Spinal cord (tissue), 10 donors: ENCODE results near the gene ATP8B3. TPM values are rescaled to one million over a fixed set of nuclear protein-coding genes. Genes with fewer than 3 reads are reported as not detected.

ENCODE experiments used
- DNase-seq, 6 donors: peaks; one replicate each; pipeline versions ENCODE4 v3.0.0 to v3.0.0-alpha.2; 2013 to 2015; ENCODE audit warnings: low spot score in 6 of 6, low read depth in 4 of 6
- H3K27ac ChIP-seq: one replicate; pipeline ENCODE4 v1.5.1; 2013; ENCODE audit warnings: low read depth, low read length, control low read depth
- H3K27me3 ChIP-seq: one replicate; pipeline ENCODE4 v1.6.1; 2013; ENCODE audit warnings: low read length; ENCODE audit not compliant: control insufficient read depth, insufficient read depth
- H3K36me3 ChIP-seq: one replicate; pipeline ENCODE4 v1.6.1; 2013; ENCODE audit warnings: low read length; ENCODE audit not compliant: control insufficient read depth, insufficient read depth
- H3K4me1 ChIP-seq: one replicate; pipeline ENCODE4 v1.6.1; 2013; ENCODE audit warnings: low read length; ENCODE audit not compliant: control insufficient read depth, insufficient read depth
- H3K4me3 ChIP-seq: one replicate; pipeline ENCODE4 v1.5.1; 2013; ENCODE audit warnings: low read depth, low read length, control low read depth
- H3K9me3 ChIP-seq: one replicate; pipeline ENCODE4 v1.6.1; 2013; ENCODE audit warnings: low read length; ENCODE audit not compliant: control insufficient read depth, insufficient read depth
- WGBS: methylation state at CpG from one replicate; pipeline ENCODE4 v1.1.5; 2013; ENCODE audit warnings: missing lambda C conversion rate; ENCODE audit not compliant: insufficient coverage; 5-methylcytosine and 5-hydroxymethylcytosine counted together
- polyA plus RNA-seq, 2 donors: library from polyadenylated mRNA; unstranded; fragments of 120-200 nt; gene quantifications; one replicate each; pipeline ENCODE4 v1.2.1, GENCODE V29; 2013; ENCODE audit not compliant: insufficient read length in 2 of 2
- total RNA-seq, 2 donors: library from RNA; depleted of rRNA in 1 of 2; stranded (reverse); fragments of 120-200 nt in 1 of 2; fragments of >200 nt in 1 of 2; gene quantifications; one replicate each; pipeline versions ENCODE4 v1.2.3 to v1.2.4, GENCODE V29; 2013 to 2014
- donor health status: healthy.

ATP8B3 gene
- total and polyA plus RNA-seq, 4 donors, result 1.0 to 2.1 (median 1.4) TPM

DNA sequence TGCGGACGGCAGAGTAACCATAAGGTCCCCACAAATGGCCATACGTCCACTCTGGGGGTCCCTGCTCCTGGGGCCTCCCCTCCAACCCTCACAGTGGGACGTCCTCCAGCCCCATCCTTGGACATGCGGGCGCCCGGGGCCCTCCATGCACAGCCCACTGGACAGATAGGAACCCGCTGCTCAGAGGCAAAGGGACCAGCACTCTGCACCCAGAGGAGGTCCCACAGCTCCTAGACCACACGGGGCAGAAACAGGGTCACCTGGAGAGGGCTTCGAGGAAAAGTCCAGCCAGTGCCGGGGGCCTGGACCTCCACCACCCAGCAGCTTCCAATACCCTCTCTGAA is 25.1 kb upstream of the ATP8B3 start:
- Histone ChIP-seq H3K27ac (no peak overlapping the region), H3K4me3 (no peak overlapping the region), H3K27me3 (no peaks in the 10 kb centered on the region), H3K4me1 (peaks cover 35% of the 10 kb centered on the region), H3K36me3 (peaks cover 78% of the 10 kb centered on the region), H3K9me3 (no peaks in the 10 kb centered on the region)
- DNase-seq, result no peak
- WGBS, result 76% methylated on average over 11 of the region's 11 CpGs

DNA sequence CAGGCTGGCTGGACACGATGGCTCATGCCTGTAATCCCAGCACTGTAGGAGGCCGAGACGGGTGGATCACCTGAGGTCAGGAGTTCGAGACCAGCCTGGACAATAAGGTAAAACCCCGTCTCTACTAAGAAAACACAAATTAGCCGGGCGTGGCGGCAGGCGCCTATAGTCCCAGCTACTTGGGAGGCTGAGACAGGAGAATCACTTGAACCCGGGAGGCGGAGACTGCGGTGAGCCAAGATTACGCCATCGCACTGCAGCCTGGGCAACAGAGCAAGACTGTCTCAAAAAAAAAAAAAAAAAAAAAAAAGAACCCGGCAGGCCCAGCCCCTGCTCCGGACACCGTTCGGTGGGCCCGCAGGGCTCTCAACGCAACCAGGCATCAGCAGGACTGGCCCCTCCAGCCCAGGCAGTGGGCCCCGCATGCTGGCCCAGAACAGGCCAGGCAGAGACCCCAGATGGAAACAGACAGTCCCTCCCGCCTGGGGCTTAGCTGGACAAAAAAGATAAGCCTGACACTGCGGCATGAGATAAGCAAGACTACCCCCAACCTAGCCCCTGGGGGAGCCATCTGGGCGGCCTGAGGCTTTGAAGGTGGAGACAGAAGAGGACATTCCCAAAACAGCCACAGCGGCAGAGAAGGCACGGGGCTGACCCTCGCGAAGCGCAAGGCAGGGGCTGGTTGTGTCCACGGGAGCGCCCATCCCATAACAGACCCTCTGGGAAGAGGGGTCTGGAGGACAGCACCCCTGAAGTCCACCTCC is 24.6 kb upstream of the ATP8B3 start:
- H3K4me3 ChIP-seq, result no peak overlapping the region
- WGBS, result 93% methylated on average over 30 of the region's 31 CpGs
- H3K27me3 ChIP-seq, result no peaks in the 10 kb centered on the region
- peaks cover 34% of the 10 kb centered on the region for H3K4me1 ChIP-seq
- H3K27ac ChIP-seq, result no peak overlapping the region
- peaks cover 80% of the 10 kb centered on the region for H3K36me3 ChIP-seq
- no peak for DNase-seq
- no peaks in the 10 kb centered on the region for H3K9me3 ChIP-seq

DNA sequence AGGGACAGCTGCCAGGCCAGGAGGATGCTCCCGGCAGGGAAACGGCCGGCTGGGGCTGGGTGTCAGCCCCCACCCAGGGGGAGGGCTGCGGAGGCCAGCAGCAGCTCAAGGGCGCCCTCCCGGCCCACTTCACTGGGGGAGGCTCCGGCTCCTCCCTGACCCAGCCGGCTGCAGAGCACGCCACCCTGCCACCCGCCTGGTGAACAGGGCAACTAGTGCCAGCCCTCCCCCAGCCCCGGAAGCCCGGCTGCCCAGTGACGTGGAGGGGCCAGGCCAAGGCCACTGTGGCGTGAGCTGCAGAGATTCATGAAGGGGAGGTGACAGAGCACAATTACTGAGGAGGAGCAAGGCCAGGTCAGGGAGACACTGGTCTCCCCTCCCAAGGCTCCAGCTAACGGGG is 21.5 kb upstream of the ATP8B3 start:
- Histone ChIP-seq H3K27ac (no peak overlapping the region), H3K9me3 (no peaks in the 10 kb centered on the region), H3K27me3 (no peaks in the 10 kb centered on the region), H3K4me1 (peaks cover 25% of the 10 kb centered on the region), H3K36me3 (peaks cover 72% of the 10 kb centered on the region), H3K4me3 (no peak overlapping the region)
- no peak for DNase-seq
- 65% methylated on average over 15 of the region's 15 CpGs for WGBS

DNA sequence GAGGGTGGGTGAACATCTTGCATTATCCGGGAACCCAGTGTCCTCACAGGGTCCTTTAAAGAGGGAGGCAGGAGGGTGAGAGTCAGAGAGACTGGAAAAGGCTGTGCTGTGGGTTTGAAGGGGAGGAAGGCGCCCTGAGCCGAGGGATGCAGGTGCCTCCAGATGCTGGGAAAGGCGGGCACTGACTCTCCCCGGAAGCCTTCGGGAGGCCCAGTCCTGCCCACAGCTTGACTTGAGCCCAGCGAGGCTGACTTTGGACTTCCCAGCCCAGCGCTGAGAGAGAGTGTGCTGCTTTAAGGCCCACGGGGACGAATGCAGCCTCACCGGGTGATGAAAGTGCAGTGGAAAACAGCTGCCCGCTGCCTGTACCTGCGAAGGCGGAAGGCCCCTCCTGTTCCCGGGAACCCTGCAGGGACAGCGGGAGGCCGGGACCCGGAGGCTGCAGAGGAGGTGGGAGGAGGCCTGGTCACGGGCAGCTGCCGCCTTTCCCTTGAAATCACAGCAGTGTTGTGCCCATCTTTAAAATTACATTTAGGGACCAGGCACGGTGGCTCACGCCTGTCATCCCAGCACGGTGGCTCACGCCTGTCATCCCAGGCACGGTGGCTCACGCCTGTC is 20.1 kb upstream of the ATP8B3 start:
- Histone ChIP-seq H3K36me3 (peaks cover 72% of the 10 kb centered on the region), H3K9me3 (no peaks in the 10 kb centered on the region), H3K4me1 (peaks cover 16% of the 10 kb centered on the region), H3K27ac (no peak overlapping the region), H3K4me3 (no peak overlapping the region), H3K27me3 (no peaks in the 10 kb centered on the region)
- 84% methylated on average over 26 of the region's 26 CpGs for WGBS
- DNase-seq, result no peak

DNA sequence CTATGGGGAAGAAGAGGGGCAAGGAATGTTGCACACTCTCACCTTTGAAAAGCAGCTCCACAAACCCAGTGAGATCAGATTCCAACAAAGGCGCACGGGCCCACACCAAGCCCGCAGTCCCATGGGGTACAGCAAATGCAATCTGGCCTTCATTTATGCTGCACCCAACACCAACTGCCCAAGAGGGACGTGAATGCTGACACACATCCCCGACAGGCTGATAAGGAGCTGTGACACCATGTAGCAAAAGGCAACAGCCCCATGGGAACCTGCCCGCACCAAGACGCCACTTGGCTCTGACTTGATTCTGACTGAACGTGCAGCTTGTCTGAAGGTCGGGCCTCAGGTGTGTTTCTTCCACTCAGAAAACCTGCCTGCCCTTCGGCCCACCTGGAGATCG is 18.9 kb upstream of the ATP8B3 start:
- Histone ChIP-seq H3K9me3 (no peaks in the 10 kb centered on the region), H3K36me3 (peaks cover 81% of the 10 kb centered on the region), H3K27me3 (no peaks in the 10 kb centered on the region), H3K4me1 (peaks cover 20% of the 10 kb centered on the region), H3K4me3 (no peak overlapping the region), H3K27ac (no peak overlapping the region)
- no peak for DNase-seq
- 92% methylated on average over 11 of the region's 11 CpGs for WGBS

DNA sequence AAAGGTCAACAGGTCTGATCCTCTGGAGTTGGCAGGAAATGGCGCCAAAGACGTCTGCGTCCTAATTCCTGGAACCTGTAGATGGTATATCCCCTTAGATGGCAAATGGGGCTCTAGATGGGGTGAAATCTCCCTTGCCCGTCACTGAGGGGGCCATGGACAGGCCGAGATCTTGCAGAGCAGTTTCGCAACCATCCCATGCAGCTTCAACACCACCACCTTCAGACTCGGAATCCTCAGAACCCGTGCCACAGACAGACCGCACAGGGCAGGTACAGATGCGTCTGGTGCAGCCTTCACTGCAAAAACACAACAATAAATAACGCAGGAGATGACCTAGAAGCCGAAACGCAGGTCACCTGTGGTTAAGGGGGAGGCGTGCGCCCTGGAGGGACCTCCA is 18.5 kb upstream of the ATP8B3 start:
- H3K27me3 ChIP-seq, result no peaks in the 10 kb centered on the region
- DNase-seq, result no peak
- no peak overlapping the region for H3K4me3 ChIP-seq
- H3K36me3 ChIP-seq, result peaks cover 82% of the 10 kb centered on the region
- 96% methylated on average over 13 of the region's 15 CpGs for WGBS
- no peaks in the 10 kb centered on the region for H3K9me3 ChIP-seq
- H3K4me1 ChIP-seq, result peaks cover 24% of the 10 kb centered on the region
- no peak overlapping the region for H3K27ac ChIP-seq

DNA sequence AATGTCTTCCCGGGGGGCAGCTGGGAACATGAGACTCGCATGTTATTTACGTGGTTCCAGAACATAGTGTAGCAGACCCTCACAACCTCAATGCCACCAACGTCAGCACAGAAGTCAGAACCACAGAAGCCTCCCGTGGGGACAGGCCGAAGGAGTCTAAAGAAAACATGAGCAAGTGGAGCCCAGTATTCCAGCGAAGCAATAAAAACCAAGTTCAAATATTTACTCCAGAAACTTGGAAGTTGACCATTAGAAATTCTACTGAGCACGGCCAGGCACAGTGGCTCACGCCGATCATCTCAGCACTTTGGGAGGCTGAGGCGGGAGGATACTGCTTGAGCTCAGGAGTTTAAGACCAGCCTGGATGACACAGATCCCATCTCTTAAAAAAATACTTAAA is 17.9 kb upstream of the ATP8B3 start:
- H3K4me3 ChIP-seq, result no peak overlapping the region
- no peaks in the 10 kb centered on the region for H3K9me3 ChIP-seq
- no peak overlapping the region for H3K27ac ChIP-seq
- H3K27me3 ChIP-seq, result no peaks in the 10 kb centered on the region
- 95% methylated on average over 6 of the region's 11 CpGs for WGBS
- H3K4me1 ChIP-seq, result peaks cover 24% of the 10 kb centered on the region
- H3K36me3 ChIP-seq, result peaks cover 84% of the 10 kb centered on the region
- DNase-seq, result no peak

DNA sequence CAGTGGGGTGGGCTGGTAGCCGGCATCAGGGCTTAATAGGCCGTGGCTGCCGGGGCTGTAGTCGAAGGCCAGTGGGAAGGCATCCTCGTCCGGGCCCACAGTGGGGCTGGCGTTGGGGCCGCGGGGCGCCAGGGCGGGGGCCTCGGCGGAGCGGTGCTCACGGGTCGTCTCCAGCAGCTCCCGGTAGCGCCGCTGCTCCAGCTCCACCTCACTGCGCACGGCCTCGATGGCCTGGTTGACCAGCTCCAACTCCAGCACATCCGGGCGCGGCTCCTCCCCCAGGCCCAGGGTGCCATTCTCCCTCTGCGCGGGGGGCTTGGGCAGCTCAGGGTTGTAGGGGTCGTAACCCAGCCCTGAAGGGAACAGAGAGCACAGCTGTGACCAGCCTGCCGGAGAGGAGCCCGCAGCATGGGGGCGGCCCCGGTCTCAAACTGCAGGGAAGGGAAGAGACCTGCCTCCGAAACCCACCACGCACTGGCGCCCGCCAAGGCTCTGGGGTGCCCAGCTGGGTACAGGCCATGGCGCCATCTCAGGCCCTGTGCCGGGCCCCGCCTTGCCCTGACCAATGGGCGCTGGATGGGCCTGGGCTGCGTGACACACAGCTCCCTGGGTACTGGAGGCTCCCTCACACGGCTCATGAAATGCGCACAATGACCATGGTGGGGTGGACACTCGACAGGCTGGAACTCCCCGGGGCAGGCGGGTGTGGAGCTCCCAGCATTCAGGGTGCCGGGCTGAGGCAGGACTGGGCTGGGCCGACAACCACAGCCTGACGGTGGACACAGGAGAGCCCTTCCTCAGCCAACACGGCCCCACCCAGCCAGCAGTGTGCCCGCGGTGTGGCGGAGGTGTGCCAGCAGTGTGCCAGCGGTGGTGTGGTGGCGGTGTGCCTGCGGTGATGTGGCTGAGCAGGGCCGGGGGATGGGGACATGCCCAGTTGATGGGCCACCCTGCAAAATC is 16.5 kb upstream of the ATP8B3 start:
- 89% methylated on average over 56 of the region's 57 CpGs for WGBS
- Histone ChIP-seq H3K27ac (no peak overlapping the region), H3K9me3 (no peaks in the 10 kb centered on the region), H3K4me3 (no peak overlapping the region), H3K4me1 (peaks cover 16% of the 10 kb centered on the region), H3K36me3 (peaks cover 81% of the 10 kb centered on the region), H3K27me3 (no peaks in the 10 kb centered on the region)
- no peak for DNase-seq

DNA sequence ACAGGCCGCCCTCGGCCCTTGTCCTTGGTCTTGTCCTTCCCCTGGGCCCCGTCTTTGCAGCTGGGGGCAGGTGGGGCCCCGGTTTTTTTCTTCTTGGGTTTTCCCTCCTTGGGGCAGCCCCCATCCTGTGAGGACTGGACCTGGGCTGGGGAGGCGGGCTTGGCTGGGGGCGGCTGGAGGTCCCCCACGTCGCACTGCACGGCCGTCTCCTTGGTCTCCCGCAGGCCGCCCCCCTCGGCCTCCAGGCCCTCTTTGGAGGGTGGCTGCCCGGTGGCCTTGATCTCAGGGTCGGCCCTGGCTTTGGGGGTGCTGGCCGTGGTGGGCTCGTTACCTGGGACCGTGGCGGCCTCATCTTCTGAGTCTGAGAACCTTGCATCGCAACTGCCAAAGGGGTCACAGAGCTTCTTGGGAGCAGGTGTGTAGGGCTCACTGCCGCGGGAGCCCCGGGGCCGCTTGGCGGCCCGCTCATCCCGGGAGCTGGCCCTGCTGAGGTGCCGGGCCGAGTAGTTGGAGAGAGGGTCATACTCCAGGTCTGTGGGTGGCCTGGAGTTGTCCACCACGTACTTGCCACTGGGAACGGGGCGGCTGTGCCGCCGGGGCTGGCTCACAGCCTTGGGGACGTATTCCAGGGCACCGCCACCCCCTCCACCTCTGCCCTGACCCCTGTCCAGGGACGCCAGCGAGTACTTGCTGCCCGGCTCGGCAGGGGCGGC is 15.6 kb upstream of the ATP8B3 start:
- no peaks in the 10 kb centered on the region for H3K9me3 ChIP-seq
- H3K27ac ChIP-seq, result no peak overlapping the region
- no peak overlapping the region for H3K4me3 ChIP-seq
- H3K36me3 ChIP-seq, result peaks cover 82% of the 10 kb centered on the region
- H3K27me3 ChIP-seq, result no peaks in the 10 kb centered on the region
- peaks cover 12% of the 10 kb centered on the region for H3K4me1 ChIP-seq
- DNase-seq, result no peak
- WGBS, result 90% methylated on average over 41 of the region's 41 CpGs
